COLO668 (cell line): ENCODE measurements around the gene FERMT3.

ENCODE experiments used
- DNase-seq: peaks from one replicate; lab custom pipeline; 2025; ENCODE audit not compliant: unreplicated experiment; lab: John Stamatoyannopoulos, UW

The FERMT3 gene

DNA sequence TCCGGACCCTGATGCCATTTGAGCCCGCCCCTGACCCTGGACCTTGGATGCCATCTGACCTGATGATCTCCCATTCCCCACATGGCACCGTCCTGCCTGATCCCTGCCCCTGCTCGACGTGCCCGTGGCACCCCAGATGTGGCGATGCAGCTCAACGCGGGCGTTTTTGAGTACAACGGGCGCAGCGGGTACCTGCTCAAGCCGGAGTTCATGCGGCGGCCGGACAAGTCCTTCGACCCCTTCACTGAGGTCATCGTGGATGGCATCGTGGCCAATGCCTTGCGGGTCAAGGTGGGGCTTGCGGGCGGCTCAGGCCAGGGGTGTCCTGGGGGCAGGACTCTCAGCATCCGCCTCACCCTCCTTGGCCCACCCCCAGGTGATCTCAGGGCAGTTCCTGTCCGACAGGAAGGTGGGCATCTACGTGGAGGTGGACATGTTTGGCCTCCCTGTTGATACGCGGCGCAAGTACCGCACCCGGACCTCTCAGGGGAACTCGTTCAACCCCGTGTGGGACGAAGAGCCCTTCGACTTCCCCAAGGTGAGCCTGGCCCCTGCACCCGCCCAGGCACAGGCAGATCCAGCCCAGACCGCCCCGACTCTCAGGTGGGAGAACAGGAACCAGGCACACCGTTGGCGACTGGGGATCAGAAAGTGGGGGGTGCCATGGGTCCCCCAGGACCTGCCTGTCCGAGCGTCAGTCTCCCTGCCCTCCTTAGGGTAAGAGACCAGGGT is 55.9 kb downstream of the FERMT3 start:
- DNase-seq: no peak

DNA sequence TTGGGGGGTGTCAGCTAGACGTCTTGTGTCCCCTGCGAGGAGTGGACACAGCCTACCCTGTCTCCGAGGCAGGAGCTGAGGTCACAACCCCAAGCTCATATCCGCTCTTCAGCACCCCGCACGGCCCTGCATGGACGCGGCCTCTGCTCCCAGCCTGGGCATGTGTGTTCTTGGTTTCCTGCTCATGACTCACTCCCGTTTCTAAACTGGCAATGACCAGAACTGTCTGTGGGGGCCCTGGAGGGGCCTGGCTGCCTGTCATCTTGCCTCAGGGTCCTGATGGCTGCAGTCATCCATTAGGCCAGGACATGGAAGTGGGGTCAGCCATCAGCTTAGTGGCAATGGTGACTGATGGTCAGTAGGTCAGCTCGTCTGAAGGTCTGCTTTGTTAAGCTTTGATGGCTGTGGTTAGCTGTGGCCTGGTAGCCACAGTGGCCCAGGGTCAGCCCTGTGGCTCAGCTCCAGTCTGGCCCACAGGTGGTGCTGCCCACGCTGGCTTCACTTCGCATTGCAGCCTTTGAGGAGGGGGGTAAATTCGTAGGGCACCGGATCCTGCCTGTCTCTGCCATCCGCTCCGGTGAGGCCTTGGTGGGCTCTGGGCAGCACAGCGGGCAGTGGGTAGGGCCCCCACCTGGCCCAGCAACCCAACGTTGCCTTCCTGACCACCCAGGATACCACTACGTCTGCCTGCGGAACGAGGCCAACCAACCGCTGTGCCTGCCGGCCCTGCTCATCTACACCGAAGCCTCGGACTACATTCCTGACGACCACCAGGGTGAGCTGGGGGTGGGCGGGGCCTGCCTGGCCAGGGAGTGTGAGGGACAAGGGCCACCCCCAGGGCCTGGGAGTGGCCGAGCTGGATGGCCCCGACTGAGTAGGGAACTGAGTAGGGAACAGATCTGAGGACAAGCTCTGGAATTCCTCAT is 56.8 kb downstream of the FERMT3 start:
- DNase-seq: no peak

DNA sequence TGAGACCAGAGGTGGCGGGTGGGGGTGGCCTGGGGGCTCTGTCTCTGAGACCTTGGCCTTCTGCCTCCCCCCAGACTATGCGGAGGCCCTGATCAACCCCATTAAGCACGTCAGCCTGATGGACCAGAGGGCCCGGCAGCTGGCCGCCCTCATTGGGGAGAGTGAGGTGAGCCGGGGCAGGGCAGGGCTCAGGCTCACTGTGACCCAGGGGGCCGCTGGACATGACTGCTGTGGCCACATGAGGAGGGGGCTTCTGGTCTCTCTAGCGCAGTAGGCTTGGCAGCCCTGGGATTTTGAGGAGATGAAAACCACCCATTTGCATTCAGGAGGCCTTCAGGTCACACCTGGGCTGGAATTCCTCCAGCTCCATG is 57.4 kb downstream of the FERMT3 start:
- DNase-seq: no peak

DNA sequence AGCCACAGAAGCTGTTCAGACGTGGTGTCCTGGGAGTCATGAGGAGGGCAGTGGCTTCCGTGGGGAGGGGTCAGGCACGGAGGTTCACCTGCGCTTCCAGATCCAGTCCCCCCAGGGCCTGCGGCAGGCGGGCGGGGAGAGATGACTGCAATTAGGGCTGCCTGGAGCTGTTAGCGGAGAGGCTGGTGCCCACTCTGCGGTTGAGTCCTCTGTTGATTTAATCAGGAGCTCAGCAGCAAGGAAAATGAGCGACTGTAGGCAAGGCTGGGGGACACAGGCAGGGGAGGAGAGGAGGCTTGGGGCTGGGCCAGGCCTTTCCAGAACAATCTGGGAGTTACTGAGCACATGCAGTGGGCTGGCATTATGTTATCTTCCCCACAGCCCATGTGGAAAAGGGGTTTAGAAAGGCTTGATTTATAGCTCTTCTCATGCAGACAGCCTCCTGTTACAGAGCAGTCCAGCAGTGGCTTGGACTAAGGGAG is 57.9 kb downstream of the FERMT3 start:
- DNase-seq: no peak

DNA sequence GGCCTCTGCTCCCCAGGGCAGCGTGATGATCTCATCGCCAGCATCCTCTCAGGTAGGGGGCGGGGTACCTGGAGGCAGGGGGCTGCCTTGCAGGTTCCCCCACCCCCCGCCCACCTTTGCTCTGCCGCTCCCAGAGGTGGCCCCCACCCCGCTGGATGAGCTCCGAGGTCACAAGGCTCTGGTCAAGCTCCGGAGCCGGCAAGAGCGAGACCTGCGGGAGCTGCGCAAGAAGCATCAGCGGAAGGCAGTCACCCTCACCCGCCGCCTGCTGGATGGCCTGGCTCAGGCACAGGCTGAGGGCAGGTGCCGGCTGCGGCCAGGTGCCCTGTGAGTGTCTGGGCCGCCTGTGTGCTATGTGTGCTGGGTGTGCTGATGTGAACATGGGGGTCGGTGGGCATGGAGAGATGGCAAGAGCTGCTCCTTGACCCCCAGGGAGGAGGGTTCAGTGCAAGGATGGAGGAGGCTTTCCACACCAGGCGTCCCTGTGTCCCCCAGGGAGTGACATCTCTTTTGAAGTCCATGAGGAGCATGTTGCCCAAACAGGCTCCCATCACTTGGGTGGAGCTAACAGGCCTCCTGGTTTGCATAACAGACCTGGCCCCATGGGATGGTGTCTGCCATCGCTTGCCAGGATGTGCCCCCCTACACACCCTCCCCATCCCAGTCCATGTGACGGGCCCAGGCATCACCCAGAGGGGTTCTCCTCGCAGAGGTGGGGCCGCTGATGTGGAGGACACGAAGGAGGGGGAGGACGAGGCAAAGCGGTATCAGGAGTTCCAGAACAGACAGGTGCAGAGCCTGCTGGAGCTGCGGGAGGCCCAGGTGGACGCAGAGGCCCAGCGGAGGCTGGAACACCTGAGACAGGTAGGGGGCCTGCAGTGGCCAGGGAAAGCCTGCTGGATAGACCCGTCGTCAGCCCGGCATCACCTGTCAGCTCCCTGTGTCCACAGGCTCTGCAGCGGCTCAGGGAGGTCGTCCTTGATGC is 58.9 kb downstream of the FERMT3 start:
- no peak for DNase-seq

DNA sequence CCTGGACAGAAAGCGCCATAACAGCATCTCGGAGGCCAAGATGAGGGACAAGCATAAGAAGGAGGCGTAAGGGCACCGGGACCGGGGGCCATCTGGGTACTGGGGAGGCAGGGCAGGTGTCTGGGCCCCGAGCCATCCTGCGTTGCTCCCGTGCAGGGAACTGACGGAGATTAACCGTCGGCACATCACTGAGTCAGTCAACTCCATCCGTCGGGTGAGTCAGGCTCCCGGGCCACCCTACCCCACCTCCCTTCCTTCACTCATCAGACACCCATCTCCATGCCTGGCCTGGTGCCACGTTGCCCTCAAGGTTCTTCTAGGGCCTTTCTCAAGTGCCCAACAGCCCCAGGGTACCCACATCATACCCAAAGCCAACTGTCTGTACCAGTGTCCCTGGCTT is 59.8 kb downstream of the FERMT3 start:
- DNase-seq: no peak

DNA sequence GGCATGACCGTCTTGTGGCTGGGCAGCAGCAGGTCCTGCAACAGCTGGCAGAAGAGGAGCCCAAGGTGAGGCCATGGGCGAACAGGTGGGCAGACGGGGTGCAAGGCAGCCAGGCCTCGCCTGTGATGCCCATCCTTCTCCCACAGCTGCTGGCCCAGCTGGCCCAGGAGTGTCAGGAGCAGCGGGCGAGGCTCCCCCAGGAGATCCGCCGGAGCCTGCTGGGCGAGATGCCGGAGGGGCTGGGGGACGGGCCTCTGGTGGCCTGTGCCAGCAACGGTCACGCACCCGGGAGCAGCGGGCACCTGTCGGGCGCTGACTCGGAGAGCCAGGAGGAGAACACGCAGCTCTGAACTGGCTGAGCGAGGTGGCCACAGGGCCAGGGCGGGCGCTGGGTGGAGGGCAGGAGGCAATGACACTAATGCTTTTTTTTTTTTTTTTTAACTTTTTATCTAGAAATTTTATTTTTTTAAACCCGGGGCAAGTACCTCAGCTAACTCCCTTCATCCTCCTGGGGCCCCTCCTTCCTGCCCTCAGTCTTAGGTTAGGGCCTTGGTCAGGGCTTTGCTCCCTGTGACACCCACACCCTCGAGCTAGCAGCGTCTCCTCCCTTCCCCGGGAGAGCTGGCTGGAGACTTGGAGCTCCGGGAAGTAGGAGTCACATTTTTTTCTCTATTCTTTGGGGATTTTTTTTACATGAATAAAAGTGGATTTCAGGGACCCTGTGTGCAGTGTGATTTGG is 60.9 kb downstream of the FERMT3 start:
- peak; percentile 29 for DNase-seq

DNA sequence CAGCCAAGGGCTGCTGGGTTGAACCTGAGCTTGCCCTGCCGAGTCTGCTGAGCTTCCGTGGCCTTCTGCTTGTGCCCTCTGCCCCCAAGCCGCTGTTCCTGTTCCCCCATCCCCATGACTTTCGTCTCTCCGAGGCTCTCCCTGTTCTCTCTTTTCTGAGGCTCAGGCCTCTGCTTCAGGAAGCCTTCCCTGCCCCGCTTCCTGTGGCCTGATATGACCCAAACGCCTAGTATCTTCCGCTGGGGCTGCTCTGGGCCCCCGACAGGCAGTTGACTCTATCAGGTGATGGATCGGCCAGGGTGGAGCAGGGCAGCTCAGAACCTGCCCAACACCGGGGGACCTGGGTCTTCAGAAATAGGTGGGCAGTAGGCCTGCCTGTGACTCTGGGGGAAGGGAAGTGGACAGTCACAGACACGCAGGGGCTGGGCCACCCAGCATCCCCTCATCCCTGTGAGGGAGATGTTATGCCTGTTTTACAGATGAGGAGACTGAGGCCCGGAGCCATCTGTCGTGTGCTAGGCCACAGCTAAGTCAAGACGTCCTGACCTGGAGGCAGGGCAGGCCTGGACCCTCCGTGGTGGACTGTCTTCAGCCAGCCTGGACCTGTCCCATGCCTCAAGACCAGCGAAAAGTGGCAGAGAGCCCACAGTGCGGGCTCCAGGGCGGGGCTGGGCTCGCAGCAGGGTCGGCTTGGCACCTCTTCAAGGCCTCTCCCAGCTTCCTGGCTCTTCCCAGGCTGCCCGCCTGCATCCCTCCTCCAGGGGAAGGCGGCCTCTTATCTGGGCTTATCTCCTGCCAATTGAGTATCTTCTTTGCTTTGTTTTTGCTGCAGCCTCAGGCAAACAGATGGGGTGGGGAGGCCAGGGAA is 61.7 kb downstream of the FERMT3 start:
- DNase-seq: peak; percentile 16

DNA sequence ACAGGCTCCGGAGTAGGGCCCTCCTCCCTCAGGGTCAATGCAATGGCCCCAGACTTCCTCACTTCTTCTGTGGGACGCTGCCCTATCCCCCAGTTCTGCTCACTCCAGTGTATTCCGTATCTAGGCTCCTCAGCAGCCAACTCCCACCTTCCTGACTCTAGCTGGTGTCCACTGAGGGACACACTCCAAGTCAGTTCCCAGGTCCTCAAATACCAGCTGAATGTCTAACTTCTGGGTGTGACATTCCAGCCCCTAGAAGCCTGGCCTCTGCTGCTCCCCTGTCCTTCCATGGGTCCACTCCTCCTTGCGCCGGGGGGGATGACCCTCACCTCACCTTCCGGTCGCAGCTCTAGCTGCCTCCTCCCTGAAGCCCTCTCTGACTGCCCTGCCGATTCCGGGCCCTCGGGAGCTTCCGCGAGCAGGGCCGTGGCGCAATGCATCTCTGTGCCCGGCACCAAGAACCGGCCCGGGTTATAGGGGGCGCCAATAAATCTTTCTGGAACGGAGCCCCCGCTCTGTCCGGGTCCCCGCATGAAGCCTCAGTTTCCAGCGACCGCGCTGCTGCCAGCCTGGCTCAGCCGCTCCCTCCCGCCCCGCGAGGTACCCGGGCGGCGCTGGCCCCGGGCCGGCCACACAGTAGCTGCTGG is 62.5 kb downstream of the FERMT3 start:
- DNase-seq: peak; percentile 56

DNA sequence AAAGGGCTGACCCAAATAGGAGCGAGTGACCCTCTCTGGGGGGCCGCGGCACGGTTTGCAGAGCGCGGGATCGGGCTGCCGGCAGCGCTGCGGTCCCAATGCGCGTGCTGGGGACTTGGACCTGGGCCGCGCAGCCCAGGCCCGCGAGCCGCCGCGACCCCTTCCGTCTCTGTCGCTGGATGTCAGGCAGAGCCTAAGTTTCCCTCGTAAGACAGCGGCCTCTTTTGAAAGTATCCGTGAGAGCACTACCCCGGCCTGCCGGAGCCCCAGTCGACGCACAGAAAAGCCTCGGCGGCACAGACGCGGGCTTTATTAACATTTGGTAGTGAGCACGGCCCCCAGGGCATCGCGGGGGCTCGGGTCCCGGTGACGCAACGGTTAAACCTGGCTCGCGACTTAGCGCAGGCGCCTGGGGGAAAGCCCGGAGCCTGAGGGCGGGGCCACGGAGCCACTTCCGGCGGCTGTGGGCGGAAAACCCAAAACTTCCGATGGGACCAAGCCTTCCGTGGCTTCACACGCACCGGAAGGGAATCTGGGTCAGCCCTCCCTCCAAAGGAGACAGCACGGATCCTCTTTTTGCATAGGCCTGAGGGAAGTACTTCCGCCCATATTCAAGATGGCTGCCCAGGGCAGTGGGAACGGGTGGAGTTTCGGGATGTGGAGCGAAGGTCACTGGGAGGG is 63.2 kb downstream of the FERMT3 start:
- DNase-seq: peak; percentile 97
